Measurements from ENCODE around the gene ULK2.

The ULK2 gene

DNA sequence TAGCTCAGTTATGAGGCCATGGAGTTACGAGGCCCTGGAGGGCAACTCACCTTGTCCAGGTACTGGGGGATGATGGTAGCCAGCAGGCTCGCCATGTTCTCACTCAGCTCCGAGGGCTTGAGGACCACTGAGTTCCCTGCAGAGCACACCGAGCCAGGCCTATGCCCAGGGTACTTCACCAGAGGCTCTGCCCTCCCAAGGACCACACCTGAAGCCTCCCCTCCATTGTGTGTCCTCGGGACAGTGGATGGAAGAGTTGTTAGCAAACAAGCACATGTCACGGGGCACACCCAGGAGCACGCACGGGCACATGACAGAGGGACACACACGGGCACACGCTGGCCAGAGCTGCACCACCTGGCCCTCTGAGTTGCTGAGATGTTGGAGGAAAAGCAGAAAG lies 125.2 kb downstream of the ULK2 start:
- Histone ChIP-seq H3K9ac (ENCODE audit: low read length) (no peak overlapping the region), H3K36me3 (replicated peaks; ENCODE audit: low read depth, low read length) (no peaks in the 10 kb centered on the region), H3K4me2 (ENCODE audit: low read length) (no peak overlapping the region), H3K27ac (ENCODE audit: low read length) (no peak overlapping the region), H4K20me1 (ENCODE audit: insufficient read depth, low read length) (no peaks in the 10 kb centered on the region), H3K79me2 (ENCODE audit: low read length) (no peaks in the 10 kb centered on the region), H3K4me1 (ENCODE audit: low read length) (no peaks in the 10 kb centered on the region), H2AFZ (ENCODE audit: low read depth, low read length) (no peak overlapping the region), H3K27me3 (ENCODE audit: low read depth, low read length) (no peaks in the 10 kb centered on the region), H3K4me3 (ENCODE audit: low read length) (no peak overlapping the region), H3K9me3 (ENCODE audit: insufficient read depth, low read length) (no peaks in the 10 kb centered on the region)
- TF ChIP-seq EZH2phosphoT487 (IDR thresholded peaks at IDR 0.05; ENCODE audit: low read depth): no peak
- TF ChIP-seq, protein P1, sequence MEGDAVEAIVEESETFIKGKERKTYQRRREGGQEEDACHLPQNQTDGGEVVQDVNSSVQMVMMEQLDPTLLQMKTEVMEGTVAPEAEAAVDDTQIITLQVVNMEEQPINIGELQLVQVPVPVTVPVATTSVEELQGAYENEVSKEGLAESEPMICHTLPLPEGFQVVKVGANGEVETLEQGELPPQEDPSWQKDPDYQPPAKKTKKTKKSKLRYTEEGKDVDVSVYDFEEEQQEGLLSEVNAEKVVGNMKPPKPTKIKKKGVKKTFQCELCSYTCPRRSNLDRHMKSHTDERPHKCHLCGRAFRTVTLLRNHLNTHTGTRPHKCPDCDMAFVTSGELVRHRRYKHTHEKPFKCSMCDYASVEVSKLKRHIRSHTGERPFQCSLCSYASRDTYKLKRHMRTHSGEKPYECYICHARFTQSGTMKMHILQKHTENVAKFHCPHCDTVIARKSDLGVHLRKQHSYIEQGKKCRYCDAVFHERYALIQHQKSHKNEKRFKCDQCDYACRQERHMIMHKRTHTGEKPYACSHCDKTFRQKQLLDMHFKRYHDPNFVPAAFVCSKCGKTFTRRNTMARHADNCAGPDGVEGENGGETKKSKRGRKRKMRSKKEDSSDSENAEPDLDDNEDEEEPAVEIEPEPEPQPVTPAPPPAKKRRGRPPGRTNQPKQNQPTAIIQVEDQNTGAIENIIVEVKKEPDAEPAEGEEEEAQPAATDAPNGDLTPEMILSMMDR (IDR thresholded peaks at IDR 0.05; ENCODE audit: low read depth, low read length): no peak

DNA sequence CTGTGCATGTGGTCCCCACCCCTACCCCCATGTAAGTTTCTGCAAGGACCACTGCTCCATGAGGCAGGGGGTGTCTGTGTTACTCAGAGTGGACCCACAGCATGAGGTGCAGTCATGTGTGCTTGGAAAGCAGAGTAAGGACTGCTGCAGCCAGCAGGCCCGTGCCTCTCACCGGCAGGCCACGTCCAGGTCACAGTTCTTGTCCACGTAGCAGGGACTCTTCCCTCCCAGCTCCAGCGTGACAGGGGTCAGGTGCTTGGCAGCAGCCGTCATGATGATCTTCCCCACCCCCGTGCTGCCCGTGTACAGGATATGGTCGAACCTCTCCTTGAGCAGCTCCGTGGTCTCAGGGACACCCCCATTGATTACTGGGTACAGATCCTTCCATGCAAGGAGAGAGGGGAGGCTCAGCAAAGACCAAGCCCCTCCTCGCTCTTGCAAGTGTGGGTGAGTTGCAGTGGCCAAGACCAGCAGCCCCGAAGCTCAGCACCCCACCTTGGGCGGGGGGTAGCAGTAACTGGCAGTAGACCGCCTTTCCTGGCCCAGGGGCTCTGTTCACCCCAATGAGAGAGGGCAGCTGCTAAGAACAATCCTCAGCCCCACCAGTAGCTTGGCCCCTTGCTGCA lies 125.8 kb downstream of the ULK2 start:
- H3K27ac ChIP-seq (ENCODE audit: low read length): no peak overlapping the region
- no peak overlapping the region for H3K4me3 ChIP-seq (ENCODE audit: low read length)
- no peaks in the 10 kb centered on the region for H3K9me3 ChIP-seq (ENCODE audit: insufficient read depth, low read length)
- no peaks in the 10 kb centered on the region for H3K79me2 ChIP-seq (ENCODE audit: low read length)
- H3K4me1 ChIP-seq (ENCODE audit: low read length): no peaks in the 10 kb centered on the region
- no peak for TF ChIP-seq EZH2phosphoT487 (IDR thresholded peaks at IDR 0.05; ENCODE audit: low read depth)
- TF ChIP-seq, protein P1 (IDR thresholded peaks at IDR 0.05; ENCODE audit: low read depth, low read length): no peak
- no peaks in the 10 kb centered on the region for H4K20me1 ChIP-seq (ENCODE audit: insufficient read depth, low read length)
- no peaks in the 10 kb centered on the region for H3K27me3 ChIP-seq (ENCODE audit: low read depth, low read length)
- H2AFZ ChIP-seq (ENCODE audit: low read depth, low read length): no peak overlapping the region
- no peak overlapping the region for H3K4me2 ChIP-seq (ENCODE audit: low read length)
- no peak overlapping the region for H3K9ac ChIP-seq (ENCODE audit: low read length)
- no peaks in the 10 kb centered on the region for H3K36me3 ChIP-seq (replicated peaks; ENCODE audit: low read depth, low read length)

DNA sequence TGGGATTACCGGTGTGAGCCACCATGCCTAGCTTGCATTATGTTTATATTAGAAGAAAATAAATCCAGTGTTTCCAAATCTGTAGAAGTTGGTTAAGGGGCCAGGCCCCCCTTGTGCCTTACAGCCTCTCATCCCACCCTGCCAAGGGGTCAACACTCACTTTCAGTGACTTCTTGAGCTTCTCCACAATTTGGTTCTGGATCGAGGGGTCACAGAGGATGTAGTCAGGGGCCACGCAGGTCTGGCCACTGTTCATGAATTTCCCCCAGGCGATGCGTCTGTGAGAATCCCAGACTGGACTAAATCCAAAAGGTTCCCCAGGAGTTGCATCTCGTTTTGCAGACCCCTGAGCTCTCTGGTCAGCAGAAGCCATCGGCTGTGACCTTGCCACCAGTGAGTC lies 126.8 kb downstream of the ULK2 start:
- H3K4me1 ChIP-seq (ENCODE audit: low read length): no peaks in the 10 kb centered on the region
- H3K79me2 ChIP-seq (ENCODE audit: low read length): no peaks in the 10 kb centered on the region
- H3K27me3 ChIP-seq (ENCODE audit: low read depth, low read length): no peaks in the 10 kb centered on the region
- no peak overlapping the region for H2AFZ ChIP-seq (ENCODE audit: low read depth, low read length)
- H3K9me3 ChIP-seq (ENCODE audit: insufficient read depth, low read length): no peaks in the 10 kb centered on the region
- no peak overlapping the region for H3K27ac ChIP-seq (ENCODE audit: low read length)
- H3K36me3 ChIP-seq (replicated peaks; ENCODE audit: low read depth, low read length): no peaks in the 10 kb centered on the region
- no peak for TF ChIP-seq EZH2phosphoT487 (IDR thresholded peaks at IDR 0.05; ENCODE audit: low read depth)
- TF ChIP-seq, protein P1 (IDR thresholded peaks at IDR 0.05; ENCODE audit: low read depth, low read length): no peak
- H3K4me2 ChIP-seq (ENCODE audit: low read length): no peak overlapping the region
- no peak overlapping the region for H3K9ac ChIP-seq (ENCODE audit: low read length)
- no peak overlapping the region for H3K4me3 ChIP-seq (ENCODE audit: low read length)
- no peaks in the 10 kb centered on the region for H4K20me1 ChIP-seq (ENCODE audit: insufficient read depth, low read length)

DNA sequence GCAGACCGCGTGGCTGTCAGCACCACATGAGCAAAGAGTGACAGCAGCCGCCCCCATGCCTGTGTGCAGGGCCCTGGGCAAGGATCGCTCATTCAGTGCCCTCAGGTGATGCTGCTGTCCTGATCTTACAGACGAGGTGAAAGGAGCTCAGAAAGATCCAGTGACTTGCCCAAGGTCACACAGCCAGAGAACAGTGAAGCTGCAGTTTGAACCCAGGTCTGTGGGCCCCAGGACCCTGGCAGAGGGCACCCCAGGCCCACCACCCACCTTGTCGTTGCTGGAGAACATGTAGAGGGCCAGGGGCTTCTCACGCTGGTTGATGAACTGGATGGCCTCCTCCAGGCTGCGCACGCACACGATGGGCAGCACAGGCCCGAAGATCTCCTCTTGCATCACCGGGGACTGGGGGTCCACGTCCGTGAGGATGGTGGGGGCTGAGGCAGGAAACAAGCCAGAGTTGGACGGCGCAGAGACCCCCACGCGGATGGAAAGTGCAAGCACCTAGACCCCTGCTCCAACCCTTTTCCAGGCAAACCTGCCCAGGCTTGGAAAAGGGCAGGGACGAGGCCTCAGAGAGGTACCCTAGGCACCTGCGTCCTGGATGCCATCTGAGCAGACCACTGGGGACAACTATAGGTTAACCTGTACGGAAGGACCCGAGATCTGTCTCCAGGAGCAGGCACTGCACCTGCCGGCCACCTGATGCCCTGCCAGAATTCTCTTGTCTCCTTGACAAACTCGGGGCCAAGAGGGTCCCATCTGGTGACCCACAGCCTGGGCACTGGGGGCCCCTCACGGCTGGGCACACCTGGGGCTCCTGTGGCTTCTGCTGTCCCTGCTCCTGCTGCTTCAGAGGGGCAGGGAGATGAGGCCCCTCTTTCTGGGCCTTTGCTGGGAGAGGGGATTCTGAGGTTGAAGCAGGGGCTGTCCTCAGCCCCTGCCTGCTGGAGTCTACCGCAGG lies 128.2 kb downstream of the ULK2 start:
- Histone ChIP-seq H3K4me1 (ENCODE audit: low read length) (no peaks in the 10 kb centered on the region), H3K9me3 (ENCODE audit: insufficient read depth, low read length) (no peaks in the 10 kb centered on the region), H3K27ac (ENCODE audit: low read length) (no peak overlapping the region), H2AFZ (ENCODE audit: low read depth, low read length) (no peak overlapping the region), H3K4me3 (ENCODE audit: low read length) (no peak overlapping the region), H3K9ac (ENCODE audit: low read length) (no peak overlapping the region), H3K27me3 (ENCODE audit: low read depth, low read length) (no peaks in the 10 kb centered on the region), H4K20me1 (ENCODE audit: insufficient read depth, low read length) (no peaks in the 10 kb centered on the region), H3K4me2 (ENCODE audit: low read length) (no peak overlapping the region), H3K36me3 (replicated peaks; ENCODE audit: low read depth, low read length) (no peaks in the 10 kb centered on the region), H3K79me2 (ENCODE audit: low read length) (no peaks in the 10 kb centered on the region)
- TF ChIP-seq, protein P1 (IDR thresholded peaks at IDR 0.05; ENCODE audit: low read depth, low read length): no peak
- TF ChIP-seq EZH2phosphoT487 (IDR thresholded peaks at IDR 0.05; ENCODE audit: low read depth): no peak

All from OCI-LY3 (cell line).